Stimulated activated naive CD8-positive, alpha-beta T cell treated with anti-CD3 and anti-CD28 coated beads, Interleukin-15, amount 100 ng/mL, for 72 hours (primary cell): ENCODE results near the gene KIR3DL3.
"Not testable (repeated sequence)": the region's sequence is repeated elsewhere in the genome, so short reads cannot be mapped to it uniquely, and the experiment has no call there.

ENCODE experiments used
- ATAC-seq: fragments of 150-1000 bp; cut with Tn5 transposase; 2 replicates; pipeline ENCODE4 v1.10.0; 2021; ENCODE audit warnings: mild to moderate bottlenecking, moderate library complexity
- DNase-seq, 2 donors: peaks; one replicate each; pipeline ENCODE4 v3.0.0; 2021 to 2022
- H3K27ac Mint-ChIP-seq, 2 donors: one replicate each; pipeline ENCODE4 v1.8.0; 2022; ENCODE audit warnings: mild to moderate bottlenecking in 2 of 2, mixed read lengths in 2 of 2, moderate library complexity in 2 of 2
- H3K27me3 Mint-ChIP-seq: one replicate; pipeline ENCODE4 v1.8.0; 2022; ENCODE audit warnings: mixed read lengths
- H3K4me1 Mint-ChIP-seq: one replicate; pipeline ENCODE4 v1.8.0; 2022; ENCODE audit warnings: mild to moderate bottlenecking, mixed read lengths
- H3K4me3 Mint-ChIP-seq, 2 donors: one replicate each; pipeline ENCODE4 v1.8.0; 2022; ENCODE audit warnings: mild to moderate bottlenecking in 2 of 2, mixed read lengths in 2 of 2, moderate library complexity in 1 of 2
- H3K9me3 Mint-ChIP-seq, 2 donors: one replicate each; pipeline ENCODE4 v1.8.0; 2022; ENCODE audit warnings: mixed read lengths in 2 of 2

The KIR3DL3 gene

DNA sequence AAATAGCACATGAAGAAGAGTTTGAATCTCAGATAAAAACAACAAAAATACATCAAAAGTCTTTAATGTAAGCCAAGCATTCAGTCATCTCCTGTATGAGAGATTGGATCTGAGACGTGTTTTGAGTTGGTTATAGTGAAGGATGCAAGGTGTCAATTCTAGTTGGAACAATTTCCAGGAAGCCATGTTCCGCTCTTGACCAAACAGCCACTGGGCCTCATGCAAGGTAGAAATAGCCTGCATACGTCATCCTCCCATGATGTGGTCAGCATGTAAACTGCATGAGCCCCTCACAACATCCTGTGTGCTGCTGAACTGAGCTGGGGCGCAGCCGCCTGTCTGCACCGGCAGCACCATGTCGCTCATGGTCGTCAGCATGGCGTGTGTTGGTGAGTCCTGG is at the start of gene KIR3DL3:
Gene KIR3DL3, plus strand, starts transcription at position 301 of the 400 bp plus-strand sequence. Its CDS starts 55 bp downstream, at position 356.
- Mint-ChIP-seq H3K4me3 (no peak within 1 kb of the TSS), H3K27ac (no peak within 1 kb of the TSS), H3K27me3 (peaks cover 13% of the 10 kb centered on the region), H3K4me1 (no peaks in the 10 kb centered on the region), H3K9me3 (peaks cover 17 to 44% of the 10 kb centered on the region in 2 donors)
- DNase-seq = no peak
- ATAC-seq = no peak

GRCh38 chr19:54676210-54676834 is 47.9 kb upstream of the KIR3DL3 start:
- H3K4me3 Mint-ChIP-seq, H3K4me1 Mint-ChIP-seq, H3K27ac Mint-ChIP-seq, ATAC-seq, H3K9me3 Mint-ChIP-seq: not testable (repeated sequence)
- DNase-seq = peak in 1 of 2 donors; percentile 3
- peaks cover 25% of the 10 kb centered on the region for H3K27me3 Mint-ChIP-seq

DNA sequence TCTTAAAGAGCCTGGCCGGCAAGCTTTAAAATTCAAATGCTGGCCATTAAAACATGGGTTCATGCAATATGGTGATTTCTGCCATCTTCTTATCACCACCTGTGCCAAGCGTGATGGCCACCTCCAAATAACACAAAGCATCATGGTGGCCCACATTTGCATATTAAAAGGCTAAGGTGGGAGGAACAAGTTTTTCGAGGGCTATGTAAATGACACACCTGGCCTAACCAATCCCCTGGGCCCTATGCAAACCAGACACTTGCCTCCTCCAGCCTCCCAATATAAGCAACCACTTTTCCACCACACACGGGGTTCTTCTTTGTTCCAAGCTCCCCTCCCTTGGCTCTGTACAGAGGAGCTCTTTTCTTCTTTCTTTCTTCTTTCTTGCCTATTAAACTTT is 47.0 kb upstream of the KIR3DL3 start:
- Mint-ChIP-seq H3K27me3 (peaks cover 25% of the 10 kb centered on the region), H3K9me3 (no peaks in the 10 kb centered on the region), H3K4me1 (no peaks in the 10 kb centered on the region), H3K4me3 (no peak overlapping the region), H3K27ac (no peak overlapping the region)
- no peak for ATAC-seq
- DNase-seq = no peak

DNA sequence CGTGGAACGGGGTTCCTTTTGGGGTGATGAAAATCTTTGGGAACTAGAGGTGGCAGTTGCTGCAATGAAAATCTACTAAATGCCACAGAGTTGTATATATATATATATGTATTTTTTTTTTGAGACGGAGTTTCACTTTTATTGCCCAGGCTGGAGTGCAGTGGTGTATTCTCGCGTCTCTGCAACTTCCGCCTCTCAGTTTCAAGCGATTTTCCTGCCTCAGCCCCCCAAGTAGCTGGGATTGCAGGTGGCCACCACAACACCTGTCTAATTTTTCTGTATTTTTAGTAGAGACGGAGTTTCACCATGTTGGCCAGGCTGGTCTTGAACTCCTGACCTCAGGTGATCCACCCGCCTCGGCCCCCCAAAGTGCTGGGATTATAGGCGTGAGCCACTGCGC is 42.6 kb upstream of the KIR3DL3 start:
- ATAC-seq, H3K4me1 Mint-ChIP-seq, H3K4me3 Mint-ChIP-seq, DNase-seq, H3K27ac Mint-ChIP-seq, H3K9me3 Mint-ChIP-seq: not testable (repeated sequence)
- H3K27me3 Mint-ChIP-seq = peaks cover 43% of the 10 kb centered on the region

DNA sequence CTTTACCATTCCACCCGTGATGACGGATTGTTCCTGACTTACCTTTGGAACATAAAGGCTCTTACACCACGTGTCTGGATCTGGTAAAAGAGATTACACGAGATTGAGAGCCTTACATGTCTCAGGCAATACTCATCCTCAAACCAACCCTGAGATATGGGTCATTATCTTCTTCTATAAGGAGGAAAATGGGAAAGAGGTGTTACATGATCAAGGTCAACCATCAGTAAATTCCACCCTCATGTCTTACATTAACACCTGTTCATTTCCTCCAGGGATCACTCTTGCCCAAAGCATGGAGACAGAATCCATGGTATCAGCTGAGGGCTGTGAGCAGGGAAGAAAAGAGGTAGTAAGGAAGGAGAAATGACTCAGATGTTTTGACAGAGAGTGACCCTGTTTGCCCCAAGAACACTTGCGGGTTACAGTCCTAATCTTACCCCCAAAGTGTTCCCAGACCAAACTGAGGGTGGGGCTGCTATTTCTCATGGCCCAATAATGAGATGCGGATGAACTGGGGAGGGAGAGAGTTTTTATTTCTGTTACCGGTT is 41.9 kb upstream of the KIR3DL3 start:
- Mint-ChIP-seq H3K9me3 (no peaks in the 10 kb centered on the region), H3K4me1 (no peaks in the 10 kb centered on the region), H3K4me3 (no peak overlapping the region), H3K27ac (no peak overlapping the region), H3K27me3 (peaks cover 35% of the 10 kb centered on the region)
- ATAC-seq = no peak
- DNase-seq = no peak

DNA sequence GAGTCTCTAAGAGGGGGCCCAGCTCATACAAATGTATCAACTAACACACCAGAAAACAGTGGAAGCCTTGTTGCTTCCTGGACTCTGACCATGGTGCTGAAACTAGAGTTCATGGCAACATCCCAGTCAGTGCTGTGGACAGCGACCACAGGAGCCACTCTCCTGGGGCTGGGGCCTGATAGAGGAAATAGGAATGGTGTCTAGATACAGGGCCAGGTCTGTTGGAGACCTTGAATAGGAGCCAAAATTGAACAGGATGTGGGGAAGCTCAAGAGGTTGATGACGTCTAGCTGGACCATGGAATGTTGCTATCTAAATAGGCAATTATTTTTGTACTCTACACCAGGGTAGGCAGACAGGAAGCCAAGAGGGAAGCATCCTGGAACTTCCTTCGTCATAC is 39.7 kb upstream of the KIR3DL3 start:
- H3K4me1 Mint-ChIP-seq = no peaks in the 10 kb centered on the region
- H3K4me3 Mint-ChIP-seq = no peak overlapping the region
- no peak for DNase-seq
- no peak overlapping the region for H3K27ac Mint-ChIP-seq
- no peaks in the 10 kb centered on the region for H3K9me3 Mint-ChIP-seq
- H3K27me3 Mint-ChIP-seq = peaks cover 31% of the 10 kb centered on the region
- ATAC-seq = no peak

- Mint-ChIP-seq H3K27me3 (peaks cover 32% of the 10 kb centered on the region), H3K27ac (no peak overlapping the region), H3K4me3 (no peak overlapping the region), H3K4me1 (no peaks in the 10 kb centered on the region), H3K9me3 (peaks cover 0 to 13% of the 10 kb centered on the region in 2 donors)
- no peak for ATAC-seq
- no peak for DNase-seq
Observed at GRCh38 chr19:54691582-54692297, 32.5 kb upstream of the KIR3DL3 start.

DNA sequence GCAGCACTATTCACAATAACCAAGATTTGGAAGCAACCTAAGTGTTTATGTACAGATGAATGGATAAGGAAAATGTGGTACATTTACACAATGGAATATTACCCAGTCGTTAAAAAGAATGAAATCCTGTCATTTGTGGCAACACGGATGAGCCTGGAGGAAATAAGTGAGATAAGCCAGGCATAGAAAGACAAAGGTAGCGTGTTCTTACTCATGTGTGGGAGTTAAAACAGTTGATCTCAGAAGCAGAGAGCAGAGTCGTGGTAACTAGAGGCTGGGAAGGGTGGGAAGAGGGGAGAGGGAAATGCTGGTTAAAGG is 32.0 kb upstream of the KIR3DL3 start:
- Mint-ChIP-seq H3K4me1 (no peaks in the 10 kb centered on the region), H3K27me3 (peaks cover 32% of the 10 kb centered on the region), H3K4me3 (no peak overlapping the region), H3K9me3 (peaks cover 0 to 13% of the 10 kb centered on the region in 2 donors), H3K27ac (no peak overlapping the region)
- no peak for ATAC-seq
- no peak for DNase-seq

DNA sequence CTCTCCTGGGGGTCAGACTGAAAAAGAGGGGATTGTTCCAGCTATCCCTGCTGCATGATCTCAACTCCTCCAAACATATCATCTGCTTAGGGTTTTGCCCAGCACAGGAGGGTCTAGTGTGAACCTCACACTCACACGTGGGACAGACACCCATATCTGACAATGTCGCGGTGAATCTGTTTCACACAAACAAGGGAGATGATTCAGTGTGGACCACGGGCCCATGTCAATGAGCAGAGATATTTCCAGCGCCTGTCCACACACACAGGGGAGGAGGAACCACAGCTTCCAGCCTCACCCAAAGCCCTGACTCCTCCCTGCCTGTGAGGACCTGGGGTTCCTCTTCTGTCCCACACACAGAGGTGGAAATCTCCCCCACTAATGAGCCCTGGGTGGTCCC is 29.6 kb upstream of the KIR3DL3 start:
- DNase-seq (no peak), ATAC-seq (no peak)
- H3K4me3 Mint-ChIP-seq = no peak overlapping the region
- H3K9me3 Mint-ChIP-seq = peaks cover 0 to 13% of the 10 kb centered on the region in 2 donors
- H3K4me1 Mint-ChIP-seq = no peaks in the 10 kb centered on the region
- H3K27me3 Mint-ChIP-seq = peaks cover 52% of the 10 kb centered on the region
- H3K27ac Mint-ChIP-seq = no peak overlapping the region

- Mint-ChIP-seq H3K4me1 (no peaks in the 10 kb centered on the region), H3K27me3 (peaks cover 57% of the 10 kb centered on the region), H3K27ac (no peak overlapping the region), H3K4me3 (no peak overlapping the region), H3K9me3 (peaks cover 0 to 13% of the 10 kb centered on the region in 2 donors)
- ATAC-seq (no peak), DNase-seq (no peak)
Observed at GRCh38 chr19:54696117-54696548, 28.1 kb upstream of the KIR3DL3 start.

GRCh38 chr19:54696766-54697165 is 27.5 kb upstream of the KIR3DL3 start:
- Mint-ChIP-seq H3K4me1 (no peaks in the 10 kb centered on the region), H3K4me3 (no peak overlapping the region), H3K27ac (peak overlapping the region in 1 of 2 donors; percentile 74), H3K27me3 (peaks cover 51% of the 10 kb centered on the region), H3K9me3 (peaks cover 0 to 8% of the 10 kb centered on the region in 2 donors)
- ATAC-seq = no peak
- no peak for DNase-seq

DNA sequence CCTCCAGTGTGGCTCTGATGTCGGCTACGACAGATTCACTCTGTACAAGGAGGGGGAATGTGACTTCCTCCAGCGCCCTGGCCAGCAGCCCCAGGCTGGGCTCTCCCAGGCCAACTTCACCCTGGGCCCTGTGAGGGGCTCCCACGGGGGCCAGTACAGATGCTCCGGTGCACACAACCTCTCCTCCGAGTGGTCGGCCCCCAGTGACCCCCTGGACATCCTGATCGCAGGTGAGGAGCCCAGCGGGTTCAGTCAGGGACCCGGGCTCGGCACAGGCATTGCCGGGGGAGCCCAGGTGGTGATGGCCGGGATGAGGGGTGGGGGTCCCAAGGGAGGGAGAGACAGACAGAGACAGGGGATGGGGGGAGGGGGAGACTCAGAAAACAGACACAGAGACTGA is 26.5 kb upstream of the KIR3DL3 start:
- H3K4me1 Mint-ChIP-seq, H3K9me3 Mint-ChIP-seq, H3K4me3 Mint-ChIP-seq, ATAC-seq, DNase-seq, H3K27ac Mint-ChIP-seq: not testable (repeated sequence)
- peaks cover 42% of the 10 kb centered on the region for H3K27me3 Mint-ChIP-seq

DNA sequence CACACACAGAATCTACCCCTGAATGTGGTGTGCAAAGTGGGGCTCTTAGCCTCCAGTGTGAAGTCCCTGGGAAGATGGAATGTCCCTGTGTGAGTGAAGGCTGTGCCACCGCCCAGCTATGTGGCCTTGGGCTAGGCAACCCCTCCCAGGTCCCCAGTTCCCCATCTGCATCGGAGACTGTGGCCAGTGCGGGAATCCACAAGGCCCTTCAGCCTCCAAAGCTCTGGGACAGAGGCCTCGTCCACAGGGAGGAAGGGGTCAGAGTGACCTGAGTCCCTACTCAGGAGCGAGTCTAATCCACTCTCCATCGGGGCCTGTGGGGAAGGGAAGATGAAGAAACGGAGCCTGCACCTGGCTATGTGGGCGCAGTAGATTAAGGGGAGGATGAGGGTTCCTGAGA is 19.3 kb upstream of the KIR3DL3 start:
- Mint-ChIP-seq H3K27ac (peak overlapping the region in 1 of 2 donors; percentile 77), H3K27me3 (peaks cover 14% of the 10 kb centered on the region), H3K4me1 (peaks cover 19% of the 10 kb centered on the region), H3K9me3 (no peaks in the 10 kb centered on the region), H3K4me3 (no peak overlapping the region)
- ATAC-seq = no peak
- no peak for DNase-seq

- ATAC-seq = peak; percentile 72
- Mint-ChIP-seq H3K4me3 (no peak overlapping the region), H3K27ac (peak overlapping the region in 1 of 2 donors; percentile 46), H3K9me3 (no peaks in the 10 kb centered on the region), H3K4me1 (peaks cover 26% of the 10 kb centered on the region), H3K27me3 (peaks cover 13% of the 10 kb centered on the region)
- DNase-seq = peak in 1 of 2 donors; percentile 22
Observed at GRCh38 chr19:54707962-54708361, 16.3 kb upstream of the KIR3DL3 start.

DNA sequence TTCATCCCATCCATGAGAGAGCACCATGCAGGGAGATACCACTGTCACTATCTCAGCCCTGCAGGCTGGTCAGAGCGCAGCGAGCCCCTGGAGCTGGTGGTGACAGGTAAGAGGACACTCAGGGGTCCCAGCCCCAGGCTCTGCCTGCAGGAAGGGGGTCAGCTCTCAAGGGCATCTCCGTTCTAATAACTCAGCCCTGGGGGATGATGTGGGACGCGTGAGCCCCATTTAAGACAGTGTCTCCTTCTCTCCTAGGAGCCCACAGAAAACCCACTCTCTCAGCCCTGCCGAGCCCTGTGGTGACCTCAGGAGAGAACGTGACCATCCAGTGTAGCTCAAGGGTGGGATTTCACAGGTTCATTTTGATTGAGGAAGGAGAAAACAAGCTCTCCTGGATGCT is 15.5 kb upstream of the KIR3DL3 start:
- H3K4me3 Mint-ChIP-seq = no peak overlapping the region
- DNase-seq (no peak), ATAC-seq (no peak)
- peaks cover 26% of the 10 kb centered on the region for H3K4me1 Mint-ChIP-seq
- peaks cover 20% of the 10 kb centered on the region for H3K27me3 Mint-ChIP-seq
- no peaks in the 10 kb centered on the region for H3K9me3 Mint-ChIP-seq
- H3K27ac Mint-ChIP-seq = no peak overlapping the region

GRCh38 chr19:54709212-54709948 is 14.9 kb upstream of the KIR3DL3 start:
- peaks cover 26% of the 10 kb centered on the region for H3K4me1 Mint-ChIP-seq
- no peak overlapping the region for H3K4me3 Mint-ChIP-seq
- ATAC-seq (no peak), DNase-seq (no peak)
- peak overlapping the region in 1 of 2 donors; percentile 46 for H3K27ac Mint-ChIP-seq
- no peaks in the 10 kb centered on the region for H3K9me3 Mint-ChIP-seq
- H3K27me3 Mint-ChIP-seq = peaks cover 20% of the 10 kb centered on the region
